ENCODE results near the gene FBXW5.

Gene FBXW5

DNA sequence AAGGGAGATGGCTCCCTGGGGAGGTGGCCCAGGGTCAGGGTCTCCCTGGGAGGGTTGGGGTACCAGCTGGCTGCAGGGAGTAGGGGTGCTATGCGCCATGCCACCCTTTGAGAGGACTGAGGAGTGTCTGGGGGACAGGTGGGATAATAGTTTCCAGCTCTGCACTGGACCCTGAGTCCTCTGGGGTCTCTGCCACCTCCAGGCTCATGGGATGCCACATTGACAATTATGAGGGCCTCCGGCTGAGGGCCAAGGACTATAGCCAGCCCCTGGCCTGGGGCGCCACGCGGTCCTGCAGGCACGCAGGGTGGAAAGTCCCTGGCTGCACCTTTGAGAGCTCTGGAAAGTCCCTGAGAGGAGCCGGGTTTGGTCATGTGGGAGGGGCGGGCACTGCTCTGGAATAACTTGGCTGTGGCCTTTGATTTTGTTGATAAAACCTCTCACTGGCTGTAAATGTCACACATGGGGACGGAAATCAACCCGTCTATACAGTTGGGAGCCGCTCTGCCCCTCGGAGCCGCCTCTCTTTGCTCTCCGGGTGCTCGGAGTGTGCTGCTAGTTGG is 42.2 kb downstream of the FBXW5 start:
- DNase-seq, result no peak

DNA sequence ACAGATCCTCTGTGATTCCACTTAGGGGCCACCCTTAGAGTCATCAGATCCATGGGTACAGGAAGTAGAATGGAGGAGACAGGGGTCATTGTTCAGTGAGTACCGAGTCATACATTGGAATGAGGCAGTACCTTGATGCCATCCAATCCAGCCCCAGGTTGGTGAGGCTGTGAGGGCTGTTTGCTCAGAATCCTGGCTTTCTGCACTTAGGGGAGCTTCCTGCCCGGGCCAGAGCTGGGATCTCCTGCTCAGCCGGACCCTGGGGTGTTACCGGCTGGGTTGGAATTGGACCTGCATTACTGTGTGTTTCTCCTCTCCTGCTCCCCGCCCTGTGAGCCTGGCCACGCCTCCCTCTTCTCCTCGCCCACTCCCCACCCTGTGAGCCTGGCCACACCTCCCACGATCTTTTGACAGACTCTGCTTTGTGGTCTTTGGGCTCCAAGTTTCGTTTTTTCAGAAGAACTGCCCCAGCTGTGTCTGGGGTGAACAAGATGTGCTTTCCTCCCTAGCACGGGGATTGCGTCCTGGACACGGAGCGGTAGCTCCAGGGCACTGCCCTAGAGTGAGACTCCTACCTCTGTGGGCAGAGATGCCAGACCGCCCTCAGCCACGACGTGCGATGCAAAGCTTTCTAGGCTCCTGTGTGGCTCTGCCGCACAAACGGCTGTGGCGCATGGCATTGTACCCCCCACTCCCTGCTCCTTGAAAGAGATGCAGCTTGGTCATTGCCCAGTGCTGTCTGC is 42.9 kb downstream of the FBXW5 start:
- no peak for DNase-seq

DNA sequence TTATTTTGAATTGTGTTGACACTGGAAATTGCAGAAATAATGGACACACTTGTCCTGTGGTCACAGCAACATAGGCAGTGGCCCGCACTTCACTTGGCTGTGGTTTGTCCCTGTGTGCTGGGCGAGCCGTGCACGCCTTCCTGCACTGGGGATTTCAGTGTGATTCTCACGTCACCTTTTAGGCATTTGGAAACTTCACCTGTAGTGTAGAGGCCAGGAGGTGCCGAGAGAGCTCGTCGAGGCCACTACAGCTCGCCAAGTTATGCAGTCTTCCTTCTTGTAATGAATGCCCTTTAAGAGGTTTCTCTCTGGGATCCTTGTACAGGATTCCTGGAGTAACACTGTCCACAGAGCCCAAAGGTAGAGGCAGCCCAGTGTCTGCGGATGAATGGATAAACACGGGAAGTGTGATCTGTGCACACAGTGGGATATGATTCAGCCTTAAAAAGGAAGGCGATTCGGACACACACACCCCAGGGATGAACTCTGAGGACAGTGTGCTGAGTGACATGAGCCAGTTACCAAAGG is 43.5 kb downstream of the FBXW5 start:
- DNase-seq, result no peak

DNA sequence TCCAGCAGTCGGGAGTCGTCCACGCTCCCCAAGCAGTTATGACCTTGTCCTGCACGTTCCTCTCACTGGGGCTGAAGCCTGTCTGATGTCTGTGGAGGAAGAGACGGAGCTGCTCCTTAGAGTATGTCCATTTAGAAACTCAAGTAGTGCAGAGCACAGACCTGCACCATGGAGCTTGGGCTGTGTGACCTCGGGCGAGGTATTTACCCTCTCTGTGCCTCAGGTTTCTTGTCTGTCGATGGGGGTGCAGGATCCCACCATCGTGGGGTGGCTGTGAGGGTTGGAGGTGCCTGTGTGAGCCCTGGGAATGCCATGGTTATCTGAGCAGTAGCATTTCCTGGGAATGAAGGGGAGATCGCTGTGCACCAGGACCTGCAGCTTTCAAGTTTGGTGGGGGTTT is 44.0 kb downstream of the FBXW5 start:
- no peak for DNase-seq

DNA sequence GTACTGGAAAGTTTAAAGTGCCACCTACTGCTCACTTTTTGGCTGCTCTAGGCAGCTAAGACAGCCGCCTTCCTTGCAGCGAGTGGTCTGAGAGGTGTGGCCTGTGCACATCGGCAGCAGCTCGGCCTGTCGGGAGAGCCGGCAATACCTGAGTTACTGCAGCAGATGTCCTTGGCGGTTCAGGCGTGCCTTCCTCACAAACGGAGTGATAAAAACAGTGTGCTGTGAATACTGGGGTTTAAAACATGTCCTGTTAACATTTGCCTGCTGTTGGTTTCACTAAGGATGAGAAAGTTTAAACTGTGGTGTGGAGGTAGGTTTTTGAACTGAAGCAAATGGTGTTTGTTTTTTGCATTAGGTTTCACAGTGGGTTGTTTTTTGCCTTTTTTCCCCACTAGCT is 45.3 kb downstream of the FBXW5 start:
- DNase-seq, result no peak

DNA sequence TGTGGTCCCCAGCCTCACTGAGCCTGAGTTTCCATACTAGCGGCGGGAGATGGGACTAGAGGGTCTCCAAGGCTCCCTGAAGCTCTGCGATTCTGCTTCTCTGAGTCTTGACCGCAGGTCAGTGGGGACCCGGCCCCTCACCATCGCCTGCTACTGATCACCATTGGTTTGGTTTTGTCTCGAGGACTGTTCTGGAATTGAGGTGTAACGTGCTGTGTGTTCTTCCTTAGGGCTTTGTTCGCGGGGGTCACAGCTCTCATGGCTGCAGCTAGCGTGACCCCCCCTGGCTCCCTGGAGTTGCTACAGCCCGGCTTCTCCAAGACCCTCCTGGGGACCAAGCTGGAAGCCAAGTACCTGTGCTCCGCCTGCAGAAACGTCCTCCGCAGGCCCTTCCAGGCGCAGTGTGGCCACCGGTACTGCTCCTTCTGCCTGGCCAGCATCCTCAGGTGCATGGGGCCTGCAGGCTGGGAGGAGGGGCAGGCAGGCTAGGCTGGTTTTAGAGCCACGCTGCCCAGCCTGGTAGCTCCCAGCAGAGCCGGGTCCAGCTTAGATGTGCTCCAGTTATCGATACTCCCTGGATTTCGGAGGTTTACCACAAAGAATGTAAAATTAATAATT is 45.9 kb downstream of the FBXW5 start:
- DNase-seq, result no peak

DNA sequence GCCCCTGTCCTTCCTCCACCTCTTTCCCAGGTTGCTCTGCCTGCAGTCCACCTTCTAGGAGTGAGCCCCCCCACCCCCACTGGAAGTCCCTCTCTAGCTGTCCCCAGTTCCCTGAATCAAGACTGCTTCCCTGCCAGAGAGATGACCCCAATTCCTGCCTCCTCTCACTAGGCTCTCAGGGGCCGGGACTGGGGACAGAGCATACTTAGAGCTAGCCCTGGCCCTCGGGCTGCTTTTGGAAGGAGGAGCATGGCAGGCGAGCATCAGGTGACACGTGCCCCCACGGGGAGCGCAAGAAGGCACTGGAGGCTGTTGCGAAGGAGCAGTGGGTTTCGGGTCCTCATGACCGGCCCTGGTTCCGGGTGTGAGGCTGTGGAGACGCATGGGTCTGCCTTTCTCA is 48.5 kb downstream of the FBXW5 start:
- DNase-seq, result no peak

DNA sequence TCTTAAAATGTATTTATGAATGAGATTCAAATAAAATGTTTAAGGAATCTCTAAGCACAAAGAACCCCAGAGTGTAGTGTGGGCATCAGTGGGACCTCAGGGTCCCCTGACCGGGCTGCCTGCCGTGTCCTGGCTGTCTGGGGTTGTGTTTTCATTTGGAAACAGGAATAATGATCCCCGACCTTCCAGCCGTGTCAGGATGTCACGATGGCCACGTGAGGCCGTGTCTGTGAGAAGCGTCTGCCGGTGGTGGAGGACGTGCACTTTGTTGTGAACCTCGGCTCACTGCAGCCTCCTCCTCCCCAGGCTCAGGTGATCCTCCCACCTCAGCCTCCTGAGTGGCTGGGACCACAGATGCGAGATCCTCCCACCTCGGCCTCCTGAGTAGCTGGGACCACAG is 53.9 kb downstream of the FBXW5 start:
- DNase-seq, result no peak
